Measurements from ENCODE around the gene EXOSC7.
"Not testable (repeated sequence)": the region's sequence is repeated elsewhere in the genome, so short reads cannot be mapped to it uniquely, and the experiment has no call there.

Gene EXOSC7

GRCh38 chr3:44976002-44976815 lies at the start of gene EXOSC7, which contains the start of gene ZDHHC3:
Gene EXOSC7, plus strand, starts transcription at chr3:44976244. Its CDS starts 34 bp downstream, at chr3:44976278.
Gene ZDHHC3, minus strand, starts transcription at chr3:44976174. Its CDS starts 16,738 bp downstream, at chr3:44959436.
- DNase-seq: peak; percentile 36

- no peak for DNase-seq
Observed at GRCh38 chr3:44926921-44927320, 49.1 kb upstream of the EXOSC7 start.

- no peak for DNase-seq
Observed at GRCh38 chr3:44927371-44927770, 48.7 kb upstream of the EXOSC7 start.

GRCh38 chr3:44929782-44930181 lies 46.3 kb upstream of the EXOSC7 start:
- no peak for DNase-seq

GRCh38 chr3:44930911-44931310 lies 45.1 kb upstream of the EXOSC7 start:
- DNase-seq: no peak

DNA sequence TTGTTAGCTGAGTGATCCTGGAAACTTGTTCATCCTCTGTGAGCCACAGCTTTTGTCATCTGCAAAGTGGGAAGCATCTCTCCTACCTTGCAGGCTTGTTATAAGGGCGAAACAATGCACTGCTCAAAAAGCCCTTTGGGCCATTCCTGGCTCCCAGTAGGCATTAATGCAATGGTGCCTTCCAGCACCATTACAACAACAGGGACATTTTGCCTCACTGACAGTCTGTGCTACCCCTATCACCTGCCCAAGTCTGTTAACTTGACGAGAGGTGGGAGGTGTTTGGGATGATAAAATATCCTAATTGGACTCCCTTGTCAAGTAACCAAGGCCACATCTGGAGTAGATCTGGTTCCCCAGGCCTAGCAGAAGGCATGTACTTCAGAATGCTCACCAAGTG lies 44.3 kb upstream of the EXOSC7 start:
- DNase-seq: no peak

DNA sequence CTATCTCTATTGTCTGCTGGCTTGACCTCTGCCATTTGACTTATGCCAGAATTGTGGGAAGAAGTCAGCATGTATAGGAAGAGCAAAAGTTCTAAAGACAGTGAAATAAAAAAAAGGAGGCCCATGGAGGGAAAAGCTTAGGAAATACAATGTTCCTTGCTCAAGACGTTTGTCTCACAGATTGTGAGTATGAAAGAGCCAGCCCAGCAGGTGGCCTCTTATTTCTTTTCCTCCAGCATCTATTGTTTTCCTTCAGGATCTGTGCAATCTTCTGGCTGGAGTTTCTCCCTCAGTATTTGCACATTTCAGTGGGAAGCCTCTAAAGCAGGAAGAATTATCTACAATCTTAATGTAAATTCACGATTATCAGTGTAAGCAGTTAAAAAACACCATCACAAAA lies 43.8 kb upstream of the EXOSC7 start:
- no peak for DNase-seq

GRCh38 chr3:44932986-44933944 lies 42.8 kb upstream of the EXOSC7 start:
- no peak for DNase-seq

- no peak for DNase-seq
Observed at GRCh38 chr3:44939581-44940036, 36.4 kb upstream of the EXOSC7 start.

DNA sequence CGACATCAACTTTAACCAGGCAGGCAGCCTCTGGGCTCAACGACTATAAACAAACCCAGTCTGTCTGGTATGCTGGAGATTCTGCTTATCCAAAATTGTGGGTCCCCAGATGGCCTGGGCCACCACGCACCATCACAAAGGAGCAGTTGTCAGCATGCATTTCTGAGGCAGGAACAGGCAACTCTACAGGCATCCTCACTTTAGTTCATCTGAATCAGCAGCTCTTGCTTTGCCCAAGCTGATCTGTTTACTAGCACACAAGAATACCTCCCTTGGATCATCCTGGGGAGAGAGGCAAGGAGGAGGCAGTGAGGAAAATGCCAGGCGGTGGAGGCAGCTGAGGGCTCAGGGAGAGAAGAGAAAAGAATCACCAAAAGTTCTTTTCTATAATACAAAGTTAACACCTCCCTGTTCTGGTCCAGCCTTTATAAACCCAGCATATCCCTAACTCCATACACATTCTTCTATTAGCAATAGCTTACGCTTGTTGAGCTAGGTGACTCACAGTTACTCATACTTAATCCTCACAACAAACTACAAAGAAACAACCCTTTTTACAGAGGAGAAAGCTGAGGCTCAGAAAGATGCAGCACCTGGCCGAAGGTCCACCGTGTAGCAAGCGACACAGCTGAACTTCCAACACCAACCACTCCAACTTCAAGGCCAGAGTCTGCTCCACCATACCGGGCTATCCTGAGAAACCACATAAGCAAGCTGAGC lies 33.7 kb upstream of the EXOSC7 start:
- no peak for DNase-seq

DNA sequence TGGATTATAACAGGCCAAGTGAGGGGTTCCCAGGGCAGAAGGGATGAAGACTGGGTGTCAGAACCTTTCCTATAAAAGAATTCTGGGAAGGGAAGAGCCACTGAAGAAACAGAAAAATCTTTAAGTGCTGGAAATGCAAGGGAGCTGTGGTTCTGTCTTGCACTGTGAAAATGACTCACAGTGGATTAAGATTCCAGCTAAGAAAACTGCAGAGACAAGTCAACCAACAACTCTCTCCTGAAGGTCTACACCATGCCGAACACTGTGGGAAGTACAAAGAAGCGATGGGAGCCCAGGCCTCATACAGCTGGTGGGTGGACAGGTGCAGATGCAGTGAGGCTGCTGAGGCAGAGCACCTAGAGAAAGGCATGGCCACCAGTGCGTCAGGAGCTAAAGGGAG lies 27.8 kb upstream of the EXOSC7 start:
- no peak for DNase-seq

DNA sequence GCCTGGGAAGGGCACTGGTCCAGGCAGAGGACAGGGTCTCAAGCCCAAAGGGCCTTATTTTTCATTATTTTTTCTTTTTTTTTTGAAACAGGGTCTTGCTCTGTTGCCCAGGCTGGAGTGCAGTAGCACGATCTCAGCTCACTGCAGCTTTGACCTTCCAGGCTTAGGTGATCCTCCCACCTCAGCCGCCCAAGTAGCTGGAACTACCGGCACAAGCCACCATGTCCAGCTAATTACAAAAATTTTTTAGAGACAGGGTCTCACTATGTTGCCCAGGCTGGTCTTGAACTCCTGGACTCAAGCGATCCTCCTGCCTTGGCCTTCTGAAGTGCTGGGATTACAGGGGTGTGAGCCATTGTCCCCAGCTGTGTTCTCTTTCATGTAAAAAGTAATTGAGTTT lies 26.3 kb upstream of the EXOSC7 start:
- not testable (repeated sequence) for DNase-seq

- peak; percentile 40 for DNase-seq
Observed at GRCh38 chr3:44950275-44950734, 25.7 kb upstream of the EXOSC7 start.

DNA sequence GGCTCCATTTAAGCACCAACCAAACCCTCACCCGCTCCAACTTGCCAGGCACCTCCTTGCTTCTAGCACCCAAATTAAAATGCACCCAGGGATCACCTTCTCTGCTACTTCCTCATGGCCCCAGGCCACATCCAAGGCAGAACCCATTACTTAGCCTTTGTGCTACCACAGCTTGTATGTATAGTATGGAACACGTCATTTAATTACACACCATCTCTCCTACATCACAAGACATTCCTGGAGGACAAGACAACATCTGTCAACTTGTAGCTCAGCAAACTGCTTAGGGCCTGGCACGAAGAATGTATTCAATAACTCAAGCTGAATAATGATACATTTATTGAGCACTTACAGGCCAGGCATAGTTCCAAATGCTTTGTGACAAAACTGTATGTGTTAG lies 23.4 kb upstream of the EXOSC7 start:
- no peak for DNase-seq

DNA sequence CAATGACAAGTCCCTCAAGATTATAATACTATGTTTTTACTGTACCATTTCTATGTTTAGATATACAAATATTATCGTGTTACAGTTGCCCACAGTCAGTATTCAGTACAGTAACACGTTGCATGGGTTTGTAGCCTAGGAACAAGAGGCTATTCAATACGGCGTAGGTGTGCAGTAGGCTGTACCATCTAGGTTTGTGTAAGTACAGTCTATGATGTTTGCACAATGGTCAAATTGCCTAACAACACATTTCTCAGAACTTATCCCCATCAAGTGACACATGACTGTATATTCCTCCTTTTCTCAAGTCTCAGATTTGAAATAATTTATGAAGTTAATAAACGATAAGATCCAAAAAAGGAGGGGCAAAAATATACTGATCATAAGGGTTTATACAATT lies 21.7 kb upstream of the EXOSC7 start:
- no peak for DNase-seq

DNA sequence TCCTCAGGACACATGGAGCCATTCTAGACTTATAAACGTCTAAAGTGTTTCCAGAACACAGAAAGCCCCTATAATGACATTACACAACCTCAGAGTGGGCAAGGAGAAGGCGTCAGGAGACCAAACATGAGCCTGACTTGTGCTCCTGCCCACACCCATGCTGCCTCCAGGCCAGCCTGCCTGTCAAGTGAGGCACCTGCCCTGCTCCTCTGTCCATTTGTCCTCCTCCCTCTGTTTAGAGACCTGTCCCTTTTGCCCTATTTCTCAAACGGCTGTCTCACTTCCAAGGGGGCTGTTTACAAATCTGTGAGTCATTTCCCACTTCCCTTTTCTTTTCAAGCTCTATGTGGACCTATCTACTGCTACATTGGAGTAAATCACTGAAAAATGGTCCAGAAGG lies 21.1 kb upstream of the EXOSC7 start:
- DNase-seq: no peak

GRCh38 chr3:44955917-44956316 lies 20.1 kb upstream of the EXOSC7 start:
- no peak for DNase-seq

GRCh38 chr3:44957986-44958385 lies 18.1 kb upstream of the EXOSC7 start:
- no peak for DNase-seq

- no peak for DNase-seq
Observed at GRCh38 chr3:44958386-44958785, 17.7 kb upstream of the EXOSC7 start.

GRCh38 chr3:44960387-44961026 lies 15.5 kb upstream of the EXOSC7 start:
- DNase-seq: no peak

- no peak for DNase-seq
Observed at GRCh38 chr3:44961888-44962287, 14.2 kb upstream of the EXOSC7 start.
